DOHH2 (cell line): ENCODE measurements around the gene CA4.

ENCODE experiments used
- CTCF ChIP-seq: fragments of 200-600 bp; sonication (generic); IDR thresholded peaks from one replicate; pipeline ENCODE4 v1.5.1; 2014; ENCODE audit warnings: antibody characterized with exemption, mild to moderate bottlenecking, low read depth, low read length; ENCODE audit not compliant: poor library complexity, severe bottlenecking
- EZH2phosphoT487 ChIP-seq: fragments of 200-600 bp; sonication (generic); IDR thresholded peaks from 2 replicates; pipeline ENCODE4 v1.6.1; 2017; ENCODE audit warnings: borderline replicate concordance, mild to moderate bottlenecking, antibody characterized with exemption, low read length, moderate library complexity, mixed read lengths

GRCh38 chr17:60102632-60103096, 47.1 kb upstream of the CA4 start:
- TF ChIP-seq CTCF: no peak
- TF ChIP-seq EZH2phosphoT487: no peak
